GM18873 (cell line): ENCODE results near the gene S100A11.

ENCODE experiments used
- ATAC-seq: cut with Tn5 transposase; IDR thresholded peaks from one replicate; pipeline ENCODE4 v1.9.1; 2021; ENCODE audit warnings: mild to moderate bottlenecking, moderate library complexity, moderate number of reproducible peaks; ENCODE audit not compliant: unreplicated experiment, low FRiP score

The S100A11 gene

GRCh38 chr1:152005360-152005912 is 31.4 kb downstream of the S100A11 start:
- no peak for ATAC-seq

- ATAC-seq: no peak
Measured at GRCh38 chr1:152003846-152004442, 32.9 kb downstream of the S100A11 start.

- ATAC-seq: no peak
Measured at GRCh38 chr1:152002960-152003359, 33.8 kb downstream of the S100A11 start.

GRCh38 chr1:152001631-152002584 is 34.9 kb downstream of the S100A11 start:
- no peak for ATAC-seq

GRCh38 chr1:152000964-152001630 is 35.7 kb downstream of the S100A11 start:
- no peak for ATAC-seq

GRCh38 chr1:151998611-151999362 is 38.0 kb downstream of the S100A11 start:
- ATAC-seq: no peak

- ATAC-seq: no peak
Measured at GRCh38 chr1:151997284-151997570, 39.6 kb downstream of the S100A11 start.

GRCh38 chr1:151995774-151996173 is 41.0 kb downstream of the S100A11 start:
- no peak for ATAC-seq

- ATAC-seq: no peak
Measured at GRCh38 chr1:151994956-151995355, 41.8 kb downstream of the S100A11 start.

- ATAC-seq: no peak
Measured at GRCh38 chr1:151993734-151994496, 42.9 kb downstream of the S100A11 start, which contains the start of gene S100A10. Gene S100A10 (minus strand): TSS chr1:151993859. CDS start chr1:151986230, 7,629 bp downstream.

GRCh38 chr1:151993084-151993733 is 43.6 kb downstream of the S100A11 start:
- no peak for ATAC-seq

- no peak for ATAC-seq
Measured at GRCh38 chr1:151992303-151993083, 44.3 kb downstream of the S100A11 start.

GRCh38 chr1:151991663-151992302 is 45.0 kb downstream of the S100A11 start:
- ATAC-seq: no peak

GRCh38 chr1:151990856-151991198 is 46.0 kb downstream of the S100A11 start:
- ATAC-seq: no peak

GRCh38 chr1:151990058-151990855 is 46.5 kb downstream of the S100A11 start:
- no peak for ATAC-seq

GRCh38 chr1:151989211-151989862 is 47.5 kb downstream of the S100A11 start:
- no peak for ATAC-seq
